Activated T-cell treated with anti-CD3 and anti-CD28 coated beads for 48 hours (primary cell): ENCODE measurements around the gene NR5A2.

Experiments used
- DNase-seq: peaks from one replicate; pipeline ENCODE4 v3.0.0-alpha.2; 2020; ENCODE audit warnings: low read depth

Gene NR5A2

DNA sequence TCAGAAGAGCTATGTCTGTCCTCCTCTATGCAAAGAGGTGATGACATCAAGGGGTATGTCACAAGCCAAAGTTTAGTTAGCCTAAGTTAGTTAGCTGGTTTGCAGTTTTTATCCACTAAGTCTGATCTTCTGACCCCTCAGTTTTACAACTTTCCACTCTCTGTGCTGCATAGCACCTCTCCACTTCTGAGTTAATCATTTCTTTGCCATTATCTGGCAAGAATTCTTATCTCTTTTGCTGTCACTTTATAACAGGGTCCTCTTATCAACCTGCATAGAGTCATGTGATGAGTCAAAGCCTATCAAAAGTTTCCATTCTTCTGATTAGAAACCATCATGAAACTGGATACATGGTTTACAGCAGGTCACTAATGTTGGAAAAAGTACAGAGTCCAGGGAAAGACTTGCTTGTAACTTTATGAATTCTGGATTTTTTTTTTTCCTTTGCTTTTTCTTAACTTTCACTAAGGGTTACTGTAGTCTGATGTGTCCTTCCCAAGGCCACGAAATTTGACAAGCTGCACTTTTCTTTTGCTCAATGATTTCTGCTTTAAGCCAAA is at the start of gene NR5A2:
Gene NR5A2 (plus strand): TSS at position 447 of the 560 bp plus-strand sequence. CDS start 138 bp downstream, outside the sequence.
- no peak for DNase-seq

DNA sequence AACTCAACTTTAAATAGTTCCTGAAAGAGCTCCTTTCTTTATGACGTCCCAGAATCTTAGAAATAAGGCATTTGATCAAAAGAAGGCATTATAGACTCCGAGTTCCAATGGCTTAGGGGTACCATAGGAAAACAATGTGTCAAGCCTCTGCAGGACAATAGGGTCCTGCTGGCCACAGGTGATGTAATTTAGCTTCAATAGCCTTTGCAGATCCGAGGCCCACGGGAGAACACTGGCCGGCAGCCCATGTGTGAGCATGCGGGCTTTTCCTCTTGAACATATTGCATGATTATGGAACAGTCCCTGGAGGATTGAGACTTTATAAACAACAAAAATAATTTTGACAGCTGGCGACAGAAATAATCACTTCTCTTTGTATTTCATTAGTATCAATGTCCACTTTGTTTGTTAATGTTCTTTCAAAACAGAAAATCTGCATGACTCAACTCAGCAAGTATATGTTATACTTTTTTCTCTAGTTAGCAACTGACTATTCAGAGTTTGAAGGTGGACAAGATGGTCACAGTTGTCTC is 49.0 kb upstream of the NR5A2 start:
- no peak for DNase-seq

- no peak for DNase-seq
Measured at GRCh38 chr1:199979071-199979470, 48.4 kb upstream of the NR5A2 start.

DNA sequence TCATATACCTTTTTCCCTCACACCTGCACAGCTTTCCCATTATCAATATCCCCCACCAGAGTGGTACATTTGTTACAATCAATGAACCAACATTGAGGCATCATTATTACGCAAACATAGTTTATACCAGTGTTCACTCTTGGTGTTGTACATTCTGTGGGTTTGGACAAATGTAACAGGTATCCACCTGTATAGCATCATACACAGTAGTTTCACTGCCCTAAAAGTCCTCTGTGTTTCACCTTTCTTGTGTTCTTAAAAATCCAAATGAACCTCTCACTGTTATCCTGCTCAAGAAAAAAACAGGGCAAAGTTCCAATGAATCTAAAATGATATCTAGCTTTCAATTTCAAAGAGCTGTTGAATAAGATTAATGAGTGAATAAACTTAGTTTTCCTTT is 45.9 kb upstream of the NR5A2 start:
- no peak for DNase-seq

- no peak for DNase-seq
Measured at GRCh38 chr1:199982606-199983005, 44.9 kb upstream of the NR5A2 start.

DNA sequence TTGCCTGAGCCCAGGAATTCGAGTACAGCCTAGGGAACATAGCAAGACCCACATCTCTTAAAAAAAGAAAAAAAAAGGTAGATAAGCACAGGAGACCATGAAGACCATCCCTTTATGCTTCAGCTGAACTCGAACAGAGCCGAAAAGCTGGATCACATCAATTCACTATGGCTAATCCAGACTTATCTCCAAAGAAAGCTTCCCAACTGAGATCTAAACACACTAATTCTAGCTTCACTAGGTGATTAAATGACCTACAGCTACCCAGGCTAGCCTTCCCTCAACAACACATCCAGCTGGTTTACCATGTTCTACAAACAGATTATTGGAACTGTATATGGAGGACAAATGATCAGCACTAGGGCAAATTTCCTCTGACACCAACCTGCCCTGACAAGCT is 44.0 kb upstream of the NR5A2 start:
- DNase-seq = no peak

GRCh38 chr1:199995096-199995685 is 32.3 kb upstream of the NR5A2 start:
- DNase-seq = no peak

DNA sequence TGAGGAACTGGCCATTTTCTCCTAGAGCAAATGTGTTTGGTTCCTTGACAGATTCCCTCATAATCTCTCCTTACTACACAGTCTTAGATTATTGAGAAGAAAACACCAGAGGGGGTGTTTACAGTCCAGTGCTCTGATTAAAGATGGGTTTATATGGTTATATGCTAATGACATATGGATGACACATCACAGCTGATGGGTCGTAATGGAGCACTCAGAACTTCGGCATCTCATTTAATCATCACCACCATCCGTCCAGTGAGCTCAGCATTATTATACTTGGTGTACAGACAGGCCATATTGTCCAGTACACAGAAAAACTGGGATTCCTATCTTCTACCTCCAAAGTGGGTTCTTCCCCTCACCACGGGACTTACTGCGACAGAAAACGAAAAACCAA is 22.3 kb upstream of the NR5A2 start:
- no peak for DNase-seq

GRCh38 chr1:200006711-200007110 is 20.8 kb upstream of the NR5A2 start:
- no peak for DNase-seq

GRCh38 chr1:200015811-200016210 is 11.7 kb upstream of the NR5A2 start:
- no peak for DNase-seq

DNA sequence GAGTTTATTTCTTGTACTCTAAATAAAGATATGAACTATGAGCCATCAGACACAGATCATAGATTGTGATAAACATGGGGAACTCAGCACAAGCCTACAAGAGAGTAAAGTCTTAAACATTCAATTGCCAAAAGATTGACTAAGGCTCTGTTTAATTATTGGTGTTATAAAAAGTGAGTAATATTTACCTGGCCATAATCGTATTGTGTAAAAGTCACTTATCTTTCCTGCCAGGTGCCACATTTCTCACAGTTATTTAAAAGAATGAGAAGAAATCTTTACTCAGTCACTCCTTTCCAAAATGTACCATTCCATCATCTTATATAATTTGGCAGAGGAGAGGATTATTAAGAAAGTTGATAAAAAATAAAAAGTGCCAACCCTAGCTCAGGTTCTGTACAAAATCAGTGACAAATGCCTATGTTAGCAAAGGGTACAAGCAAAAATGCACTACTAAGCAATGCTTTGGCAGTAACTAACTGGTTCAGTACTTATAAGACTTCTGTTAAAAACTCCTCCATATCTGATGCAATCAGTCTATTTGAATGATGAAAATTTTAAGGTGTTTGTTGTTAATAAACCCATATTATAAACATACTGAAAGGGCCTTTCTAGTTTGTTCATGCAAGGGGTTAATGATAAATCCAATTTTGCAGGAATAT is 5.8 kb upstream of the NR5A2 start:
- DNase-seq = no peak

DNA sequence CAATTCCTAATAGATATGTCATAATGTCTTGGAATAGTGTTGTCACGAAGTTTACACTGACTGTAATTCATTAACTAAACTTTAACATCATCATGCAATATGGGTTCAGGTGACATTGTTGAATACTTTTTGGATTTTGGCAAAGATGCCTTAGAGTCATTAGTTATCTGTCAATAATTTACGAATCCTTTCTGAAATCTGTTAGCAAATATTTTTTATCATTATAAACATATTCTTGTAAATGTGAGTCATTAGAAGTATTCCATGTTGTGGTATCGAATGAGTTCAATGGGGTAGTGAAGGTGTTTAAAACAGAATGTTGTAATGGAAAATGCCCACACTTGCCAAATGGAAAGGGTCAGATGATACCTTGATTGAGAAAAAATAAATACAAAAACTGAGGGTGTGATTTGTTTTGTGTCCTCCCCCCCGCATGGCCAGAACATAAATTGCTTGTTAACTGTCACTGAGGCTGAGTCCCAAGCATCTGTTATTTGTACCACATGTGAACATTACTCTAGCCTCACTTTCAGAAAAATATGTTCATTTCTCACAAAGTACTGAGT is 5.2 kb upstream of the NR5A2 start:
- DNase-seq = no peak

- DNase-seq = no peak
Measured at GRCh38 chr1:200028586-200029034, 1.1 kb downstream of the NR5A2 start.

DNA sequence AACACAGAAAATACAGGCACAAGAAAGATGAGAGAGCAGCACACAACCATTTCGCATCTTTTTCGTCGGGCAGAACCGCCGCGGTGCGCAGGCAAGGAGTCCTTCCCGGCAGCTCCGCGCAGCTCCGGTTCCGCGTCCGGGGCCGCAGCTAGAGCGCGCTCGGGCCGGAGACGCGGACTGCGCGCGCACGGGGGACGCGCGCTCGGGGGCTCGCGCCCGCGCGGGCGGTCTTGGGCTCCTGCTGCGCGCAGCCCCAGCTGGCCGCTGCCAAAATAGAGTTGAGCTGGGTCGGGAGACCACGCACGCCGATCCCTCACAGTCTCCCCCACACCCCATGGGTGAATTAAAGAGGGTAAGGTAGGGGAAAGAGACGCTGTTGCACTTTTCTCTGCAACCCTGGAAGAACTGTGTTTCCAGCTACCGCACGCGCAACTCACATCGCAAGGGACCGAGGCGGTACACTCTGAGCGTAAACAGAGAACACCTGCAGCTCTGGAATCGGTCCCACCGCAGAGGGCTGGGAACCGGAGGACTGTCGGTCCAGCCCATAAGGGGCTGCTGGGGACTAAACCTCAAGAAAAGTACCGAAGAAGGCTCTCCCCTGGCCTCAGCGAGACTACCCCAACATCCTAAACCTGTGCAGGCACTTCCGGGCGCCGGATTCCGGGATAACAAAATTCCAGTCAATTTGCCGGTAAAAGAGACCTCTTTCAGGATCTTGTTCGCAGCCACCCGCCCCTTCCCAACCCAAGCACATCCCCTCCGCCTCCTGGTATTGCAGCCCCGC is 1.7 kb downstream of the NR5A2 start:
- DNase-seq = no peak

DNA sequence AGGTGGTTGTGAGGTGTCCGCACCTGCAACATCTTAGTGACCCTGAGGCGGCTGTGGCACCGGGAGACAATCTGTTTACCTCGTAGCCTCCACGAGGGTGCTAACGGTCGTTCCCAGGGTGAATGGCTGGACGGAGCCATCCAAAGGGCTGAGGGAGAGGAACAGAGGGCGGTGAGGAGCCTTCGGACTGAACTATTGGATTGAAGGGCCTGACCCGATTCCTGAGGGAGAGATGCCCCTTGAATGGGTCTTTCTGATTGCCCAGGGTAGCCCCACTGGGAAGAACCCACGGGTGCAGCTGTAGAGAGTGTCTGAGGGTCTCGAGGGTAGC is 2.3 kb downstream of the NR5A2 start:
- DNase-seq = no peak

DNA sequence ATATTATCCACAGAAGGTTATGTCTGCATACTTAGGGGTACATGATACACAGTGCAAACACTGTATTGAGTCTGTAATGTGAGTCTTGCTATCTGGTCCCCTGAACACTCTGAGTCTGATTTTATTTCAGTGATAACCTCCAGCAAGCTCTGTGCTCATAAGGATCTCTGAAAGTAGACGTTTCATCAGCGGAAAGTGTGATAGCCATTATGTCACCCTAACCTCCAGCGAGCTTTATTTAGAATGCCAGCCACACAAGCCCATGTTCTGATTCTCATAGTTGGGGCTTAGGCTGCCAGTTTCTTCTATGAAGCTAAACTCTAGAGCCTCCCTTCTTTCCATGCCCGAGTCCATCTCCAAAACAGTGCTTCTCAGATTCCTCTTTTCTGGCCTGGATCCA is 3.3 kb downstream of the NR5A2 start:
- DNase-seq = no peak

- no peak for DNase-seq
Measured at GRCh38 chr1:200033511-200034261, 6.2 kb downstream of the NR5A2 start.

DNA sequence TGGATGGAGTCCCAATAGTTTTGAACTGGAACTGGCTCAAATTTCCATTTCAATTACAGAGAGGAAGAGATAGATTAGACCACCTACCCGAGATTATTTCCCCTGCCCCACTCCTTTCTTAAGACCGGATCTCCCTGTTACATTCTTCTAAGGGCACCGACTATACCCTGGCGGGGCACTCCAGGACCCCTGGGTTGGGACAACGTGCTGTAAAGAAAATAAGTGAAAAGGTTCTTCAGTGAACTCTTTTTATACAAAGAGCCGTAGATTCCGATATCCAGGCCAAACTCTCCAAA is 6.7 kb downstream of the NR5A2 start:
- no peak for DNase-seq

- no peak for DNase-seq
Measured at GRCh38 chr1:200034761-200035396, 7.4 kb downstream of the NR5A2 start.

GRCh38 chr1:200035397-200035955 is 8.0 kb downstream of the NR5A2 start:
- DNase-seq = no peak

- no peak for DNase-seq
Measured at GRCh38 chr1:200035956-200036618, 8.6 kb downstream of the NR5A2 start.
